Tibial nerve (tissue), 4 donors: Measurements from ENCODE around the gene HLF.

Experiments
- EP300 ChIP-seq, 2 donors: sonication (generic); formaldehyde crosslinking; IDR thresholded peaks; one replicate each; pipeline ENCODE4 v1.6.1; 2017; ENCODE audit warnings: antibody characterized with exemption in 2 of 2, mild to moderate bottlenecking in 1 of 2
- POLR2A ChIP-seq, 2 donors: fragments of 450-650 bp; IDR thresholded peaks; one replicate each; pipeline ENCODE4 v1.6.1; 2017; ENCODE audit warnings: antibody characterized with exemption in 2 of 2, mild to moderate bottlenecking in 2 of 2, moderate library complexity in 2 of 2
- TF ChIP-seq, protein P1 (sequence below), 5 experiments: fragments of 200-600 bp in 3 of 5; fragments of 450-650 bp in 2 of 5; sonication (generic) in 3 of 5; IDR thresholded peaks; one replicate each; pipeline ENCODE4 v1.5.1; 2016 to 2019; ENCODE audit warnings: antibody characterized with exemption in 5 of 5, mild to moderate bottlenecking in 3 of 5, moderate library complexity in 2 of 5

GRCh38 chr17:55317284-55317683 is 52.5 kb downstream of the HLF start:
- no peak for TF ChIP-seq POLR2A (IDR thresholded peaks at IDR 0.05)
- TF ChIP-seq, protein P1, sequence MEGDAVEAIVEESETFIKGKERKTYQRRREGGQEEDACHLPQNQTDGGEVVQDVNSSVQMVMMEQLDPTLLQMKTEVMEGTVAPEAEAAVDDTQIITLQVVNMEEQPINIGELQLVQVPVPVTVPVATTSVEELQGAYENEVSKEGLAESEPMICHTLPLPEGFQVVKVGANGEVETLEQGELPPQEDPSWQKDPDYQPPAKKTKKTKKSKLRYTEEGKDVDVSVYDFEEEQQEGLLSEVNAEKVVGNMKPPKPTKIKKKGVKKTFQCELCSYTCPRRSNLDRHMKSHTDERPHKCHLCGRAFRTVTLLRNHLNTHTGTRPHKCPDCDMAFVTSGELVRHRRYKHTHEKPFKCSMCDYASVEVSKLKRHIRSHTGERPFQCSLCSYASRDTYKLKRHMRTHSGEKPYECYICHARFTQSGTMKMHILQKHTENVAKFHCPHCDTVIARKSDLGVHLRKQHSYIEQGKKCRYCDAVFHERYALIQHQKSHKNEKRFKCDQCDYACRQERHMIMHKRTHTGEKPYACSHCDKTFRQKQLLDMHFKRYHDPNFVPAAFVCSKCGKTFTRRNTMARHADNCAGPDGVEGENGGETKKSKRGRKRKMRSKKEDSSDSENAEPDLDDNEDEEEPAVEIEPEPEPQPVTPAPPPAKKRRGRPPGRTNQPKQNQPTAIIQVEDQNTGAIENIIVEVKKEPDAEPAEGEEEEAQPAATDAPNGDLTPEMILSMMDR (IDR thresholded peaks at IDR 0.05): no peak
- TF ChIP-seq EP300 (IDR thresholded peaks at IDR 0.05): no peak
